PFSK-1 (cell line): ENCODE data around the gene SCAMP3.

Experiments used
- POLR2AphosphoS5 ChIP-seq: IDR thresholded peaks from 2 replicates; pipeline ENCODE4 v1.6.1; 2012; ENCODE audit warnings: low read depth, mild to moderate bottlenecking, control low read depth, low read length, moderate library complexity
- REST ChIP-seq, 2 experiments: IDR thresholded peaks; 2 replicates each; pipeline versions ENCODE4 v1.6.1 to v1.8.0; 2011 to 2012; ENCODE audit warnings: low read depth in 2 of 2, low read length in 2 of 2, control low read depth in 1 of 2, inconsistent platforms in 1 of 2, mild to moderate bottlenecking in 1 of 2, moderate library complexity in 1 of 2; ENCODE audit not compliant: insufficient read depth in 1 of 2
- TAF1 ChIP-seq: IDR thresholded peaks from 2 replicates; pipeline ENCODE4 v1.6.1; 2012; ENCODE audit warnings: low read length, control low read depth, borderline replicate concordance; ENCODE audit not compliant: insufficient read depth

GRCh38 chr1:155268630-155269029 is 6.5 kb upstream of the SCAMP3 start:
- TF ChIP-seq TAF1 (no peak), REST (IDR thresholded peaks at IDR 0.05; ENCODE audit: insufficient read depth in 1 of 2, low read depth in 2 of 2, low read length in 2 of 2) (no peak), POLR2AphosphoS5 (no peak)
